MM.1S (cell line): ENCODE results near the gene NOP56.

Experiments
- CTCF ChIP-seq: fragments of 300-600 bp; sonication (generic); IDR thresholded peaks from 2 replicates; pipeline ENCODE4 v1.5.1; 2016; ENCODE audit warnings: antibody characterized with exemption, low read length, mixed read lengths
- EZH2 ChIP-seq: fragments of 300-600 bp; sonication (generic); optimal IDR thresholded peaks from 2 replicates; pipeline ENCODE3; 2017; ENCODE audit warnings: low read depth, mild to moderate bottlenecking, antibody characterized with exemption, low read length, mixed read lengths
- EZH2phosphoT487 ChIP-seq: fragments of 300-600 bp; sonication (generic); IDR thresholded peaks from 2 replicates; pipeline ENCODE4 v1.6.1; 2018; ENCODE audit warnings: antibody characterized with exemption, low read length

- TF ChIP-seq EZH2, result no peak
- TF ChIP-seq EZH2phosphoT487, result no peak
- no peak for TF ChIP-seq CTCF
Measured at GRCh38 chr20:2624190-2624589, 28.2 kb upstream of the NOP56 start.
